OCI-LY7 (cell line): ENCODE measurements around the gene POLRMT. TPM values are rescaled to one million over a fixed set of nuclear protein-coding genes. Genes with fewer than 3 reads are reported as not detected.

Experiments
- BruUV-seq: library from RNA; stranded (reverse); fragments of 400-500 nt; replicated peaks from 2 replicates; lab custom pipeline; 2021; lab: Mats Ljungman, UMichigan
- CTCF ChIA-PET: fragments of 300-600 bp; sonication (Branson Sonifier 250); formaldehyde crosslinking; loops from one replicate; lab custom pipeline; 2022; ENCODE audit warnings: antibody characterized with exemption; ENCODE audit not compliant: unreplicated experiment; lab: Charles Lee
- POLR2A ChIA-PET: fragments of 300-600 bp; sonication (Branson Sonifier 250); formaldehyde crosslinking; loops from one replicate; lab custom pipeline; 2022; ENCODE audit warnings: antibody characterized with exemption; lab: Charles Lee
- DNase-seq: peaks from one replicate; pipeline ENCODE4 v3.0.0-alpha.2; 2015; ENCODE audit warnings: low spot score
- H2AFZ ChIP-seq: fragments of 200-600 bp; sonication (generic), shearing (Covaris generic); 2 replicates; pipeline ENCODE4 v1.6.1; 2014; ENCODE audit warnings: mild to moderate bottlenecking, antibody characterized with exemption, low read length, moderate library complexity
- H3K27ac ChIP-seq: fragments of 200-600 bp; sonication (generic); 2 replicates; pipeline ENCODE4 v1.5.1; 2014; ENCODE audit warnings: mixed run types, low read depth, mild to moderate bottlenecking, moderate library complexity, low read length, inconsistent platforms; ENCODE audit not compliant: poor library complexity, severe bottlenecking
- H3K36me3 ChIP-seq: fragments of 200-600 bp; sonication (generic); 2 replicates; pipeline ENCODE4 v1.6.1; 2014; ENCODE audit warnings: mild to moderate bottlenecking, antibody characterized with exemption, low read length, moderate library complexity, mixed read lengths; ENCODE audit not compliant: insufficient read depth
- H3K4me1 ChIP-seq: fragments of 200-600 bp; sonication (generic); 2 replicates; pipeline ENCODE4 v1.5.1; 2014; ENCODE audit warnings: mild to moderate bottlenecking, low read length; ENCODE audit not compliant: insufficient read depth, poor library complexity, severe bottlenecking
- H3K4me2 ChIP-seq: fragments of 200-600 bp; sonication (generic); 2 replicates; pipeline ENCODE4 v1.6.1; 2014; ENCODE audit warnings: mild to moderate bottlenecking, low read length
- H3K4me3 ChIP-seq: fragments of 200-600 bp; sonication (generic); 2 replicates; pipeline ENCODE4 v1.5.1; 2014; ENCODE audit warnings: mild to moderate bottlenecking, low read depth, low read length; ENCODE audit not compliant: poor library complexity, severe bottlenecking
- H3K79me2 ChIP-seq: fragments of 200-600 bp; sonication (generic); 2 replicates; pipeline ENCODE4 v1.6.1; 2016; ENCODE audit warnings: low read depth, mild to moderate bottlenecking, low read length, moderate library complexity, mixed read lengths; ENCODE audit not compliant: insufficient read depth
- H3K9me2 ChIP-seq: fragments of 200-600 bp; sonication (generic); 2 replicates; pipeline ENCODE4 v1.6.1; 2016; ENCODE audit warnings: mild to moderate bottlenecking, low read length, mixed read lengths; ENCODE audit not compliant: insufficient read depth
- H3K9me3 ChIP-seq: fragments of 200-600 bp; sonication (generic); 2 replicates; pipeline ENCODE4 v1.6.1; 2014; ENCODE audit warnings: mild to moderate bottlenecking, mixed run types, low read length, mixed read lengths
- H4K20me1 ChIP-seq: fragments of 200-600 bp; sonication (generic); 2 replicates; pipeline ENCODE4 v1.6.1; 2014; ENCODE audit warnings: mild to moderate bottlenecking, antibody characterized with exemption, low read length, moderate library complexity, mixed read lengths; ENCODE audit not compliant: insufficient read depth
- EZH2phosphoT487 ChIP-seq: fragments of 200-600 bp; sonication (generic); IDR thresholded peaks from 2 replicates; pipeline ENCODE4 v1.6.1; 2018; ENCODE audit warnings: low read depth, borderline replicate concordance, mild to moderate bottlenecking, mixed run types, antibody characterized with exemption, low read length, moderate library complexity, mixed read lengths
- intact Hi-C: fragments of 100-400 bp; cut with micrococcal nuclease; formaldehyde crosslinking; loops from one replicate; pipeline ENCODE4 v1.10.0; 2022; ENCODE audit not compliant: unreplicated experiment
- total RNA-seq, 2 experiments: library from RNA; depleted of rRNA in 1 of 2; stranded (reverse); fragments of >200 nt in 1 of 2; shearing (Covaris generic) in 1 of 2; gene quantifications; 2 replicates each; pipeline ENCODE4 v1.2.3, GENCODE V29; 2014 to 2022
- TF ChIP-seq, protein P1 (sequence below): fragments of 200-600 bp; sonication (generic); conservative IDR thresholded peaks from 2 replicates; pipeline ENCODE4 v1.5.1; 2014; ENCODE audit warnings: mild to moderate bottlenecking, antibody characterized with exemption, low read length, moderate library complexity, mixed read lengths

POLRMT gene
- total RNA-seq, 2 experiments from 2014 or later = 65.5 to 74.6 TPM

DNA sequence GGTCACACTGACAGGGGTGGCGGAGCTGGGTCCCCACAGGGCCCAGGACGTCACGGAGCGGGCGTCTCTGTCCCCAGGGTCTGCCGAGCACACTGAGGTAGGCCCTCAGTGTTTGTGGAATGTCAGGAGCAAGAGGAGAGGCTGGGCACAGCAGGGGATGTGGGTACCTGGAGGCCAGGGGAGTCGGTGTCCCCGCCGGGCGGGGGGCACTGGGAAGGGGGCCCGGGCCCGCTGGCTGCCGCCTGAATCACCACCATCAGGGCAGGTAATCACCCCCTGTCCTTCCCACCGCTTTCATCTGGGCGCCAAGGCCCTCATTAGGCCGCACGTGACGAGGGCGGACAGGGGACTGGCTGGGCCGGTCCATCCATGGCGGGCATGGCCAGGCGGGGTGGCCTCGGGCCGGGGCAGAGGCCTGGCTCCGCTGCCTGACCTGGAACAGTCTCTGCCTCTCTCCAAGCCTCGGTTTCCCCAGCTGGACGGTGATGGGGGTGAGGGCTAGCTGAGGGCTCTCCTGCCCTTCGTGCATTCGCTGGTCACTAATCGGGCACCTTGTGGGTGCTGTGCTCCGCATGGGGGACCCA, 7.4 kb upstream of the POLRMT start:
- intact Hi-C loops = no loop called here
- POLR2A ChIA-PET = no interaction called here
- Histone ChIP-seq H3K9me2 (no peaks in the 10 kb centered on the region), H3K4me1 (peaks cover 6% of the 10 kb centered on the region), H3K79me2 (no peaks in the 10 kb centered on the region), H3K4me2 (peak overlapping the region; percentile 77; the same call in 1 of the 2 replicates), H3K4me3 (no peak overlapping the region), H3K27ac (no peak overlapping the region), H2AFZ (no peak overlapping the region), H4K20me1 (no peaks in the 10 kb centered on the region; the same call in 1 of the 2 replicates), H3K36me3 (peaks cover 22% of the 10 kb centered on the region), H3K9me3 (no peaks in the 10 kb centered on the region)
- CTCF ChIA-PET = no interaction called here
- no peak for DNase-seq
- no peak for TF ChIP-seq EZH2phosphoT487
- TF ChIP-seq, protein P1, sequence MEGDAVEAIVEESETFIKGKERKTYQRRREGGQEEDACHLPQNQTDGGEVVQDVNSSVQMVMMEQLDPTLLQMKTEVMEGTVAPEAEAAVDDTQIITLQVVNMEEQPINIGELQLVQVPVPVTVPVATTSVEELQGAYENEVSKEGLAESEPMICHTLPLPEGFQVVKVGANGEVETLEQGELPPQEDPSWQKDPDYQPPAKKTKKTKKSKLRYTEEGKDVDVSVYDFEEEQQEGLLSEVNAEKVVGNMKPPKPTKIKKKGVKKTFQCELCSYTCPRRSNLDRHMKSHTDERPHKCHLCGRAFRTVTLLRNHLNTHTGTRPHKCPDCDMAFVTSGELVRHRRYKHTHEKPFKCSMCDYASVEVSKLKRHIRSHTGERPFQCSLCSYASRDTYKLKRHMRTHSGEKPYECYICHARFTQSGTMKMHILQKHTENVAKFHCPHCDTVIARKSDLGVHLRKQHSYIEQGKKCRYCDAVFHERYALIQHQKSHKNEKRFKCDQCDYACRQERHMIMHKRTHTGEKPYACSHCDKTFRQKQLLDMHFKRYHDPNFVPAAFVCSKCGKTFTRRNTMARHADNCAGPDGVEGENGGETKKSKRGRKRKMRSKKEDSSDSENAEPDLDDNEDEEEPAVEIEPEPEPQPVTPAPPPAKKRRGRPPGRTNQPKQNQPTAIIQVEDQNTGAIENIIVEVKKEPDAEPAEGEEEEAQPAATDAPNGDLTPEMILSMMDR = no peak
- BruUV-seq = no TSS peak

DNA sequence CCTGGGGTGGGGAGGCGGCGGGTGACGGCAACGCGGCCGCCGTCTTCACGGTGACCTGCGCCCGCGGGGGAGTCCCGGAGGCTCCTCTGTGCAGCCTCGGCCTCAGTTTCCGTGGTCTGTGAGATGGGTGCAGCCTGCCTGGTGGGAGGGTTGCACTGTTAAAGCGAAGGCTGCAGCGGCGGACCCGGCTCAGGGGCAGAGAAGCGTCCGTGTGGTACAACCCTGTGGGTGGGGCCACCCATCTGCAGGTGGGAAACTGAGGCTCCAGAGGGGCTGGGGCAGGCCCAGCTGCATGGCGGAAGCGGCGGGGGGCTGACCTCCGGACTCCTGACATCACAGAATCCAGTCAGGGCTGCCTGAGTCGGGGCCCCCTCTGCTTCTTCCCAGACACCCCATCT, 6.8 kb upstream of the POLRMT start:
- ChIA-PET CTCF (no interaction called here), POLR2A (no interaction called here)
- intact Hi-C loops = no loop called here
- Histone ChIP-seq H3K4me2 (peak overlapping the region; percentile 77), H3K4me1 (peaks cover 6% of the 10 kb centered on the region), H2AFZ (no peak overlapping the region), H4K20me1 (no peaks in the 10 kb centered on the region; the same call in 1 of the 2 replicates), H3K36me3 (peaks cover 19% of the 10 kb centered on the region), H3K27ac (no peak overlapping the region), H3K79me2 (no peaks in the 10 kb centered on the region), H3K9me2 (no peaks in the 10 kb centered on the region), H3K9me3 (no peaks in the 10 kb centered on the region), H3K4me3 (peak overlapping the region; percentile 57)
- no peak for DNase-seq
- no TSS peak for BruUV-seq
- TF ChIP-seq, protein P1 = no peak
- no peak for TF ChIP-seq EZH2phosphoT487
